ENCODE results near the gene CHPF.

Gene CHPF

DNA sequence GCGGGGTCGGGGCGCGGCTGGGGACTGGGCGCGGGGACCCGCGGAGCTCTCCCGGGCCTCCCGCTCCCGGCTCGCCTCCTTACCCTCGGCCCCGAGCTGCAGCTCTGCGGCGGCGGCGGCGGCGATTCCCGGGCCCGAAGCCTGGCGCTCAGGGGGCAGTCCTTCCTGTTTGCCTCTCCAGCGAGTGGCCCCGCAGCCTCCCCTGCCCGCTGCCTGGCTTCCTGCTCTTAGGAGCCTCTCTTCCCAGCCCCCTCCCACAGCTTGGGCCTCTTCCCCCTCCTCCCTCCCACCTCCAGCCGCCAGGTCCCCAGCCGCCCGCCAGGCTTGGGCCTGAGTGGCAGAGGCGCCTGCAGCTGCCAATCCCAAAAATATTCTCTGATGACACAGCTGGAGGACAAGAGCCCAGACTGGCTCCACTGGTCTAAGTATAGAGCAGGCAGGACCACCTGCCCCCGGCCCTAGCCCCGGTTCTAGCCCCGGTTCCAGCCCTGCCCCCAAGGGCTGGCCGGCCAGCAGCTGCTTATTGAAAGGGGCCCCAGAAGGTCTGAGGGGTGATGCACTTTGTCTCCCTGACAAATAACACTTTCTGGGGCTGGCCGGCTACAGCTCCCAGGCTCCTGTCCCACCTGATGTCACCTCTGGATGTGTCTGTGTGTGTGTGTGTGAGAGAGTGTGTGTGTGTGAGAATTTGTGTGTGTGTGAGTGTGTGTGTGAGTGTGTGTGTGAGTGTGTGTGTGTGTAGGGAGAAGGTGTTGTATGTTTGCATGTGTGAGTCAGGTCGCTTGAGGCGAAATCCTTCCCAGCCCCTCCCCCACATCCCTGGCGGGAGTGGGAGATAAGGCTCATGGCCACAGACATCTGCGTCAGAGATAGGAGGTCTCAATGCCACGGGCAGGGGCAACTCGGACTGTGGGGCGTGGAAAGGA lies 28.0 kb upstream of the CHPF start, which contains the start of gene OBSL1:
Gene OBSL1, minus strand, starts transcription at position 229 of the 926 bp plus-strand sequence. CDS start 307 bp downstream, outside the sequence.
- H3K4me3 Mint-ChIP-seq: no peak within 1 kb of the TSS
- H3K9me3 Mint-ChIP-seq: no peaks in the 10 kb centered on the region
- H3K27me3 Mint-ChIP-seq (ENCODE audit: low read depth): peaks cover 41% of the 10 kb centered on the region
- H3K27ac Mint-ChIP-seq: no peak within 1 kb of the TSS
- no peaks in the 10 kb centered on the region for H3K36me3 Mint-ChIP-seq (ENCODE audit: low read depth)
- no peaks in the 10 kb centered on the region for H3K4me1 Mint-ChIP-seq (ENCODE audit: low read depth)

DNA sequence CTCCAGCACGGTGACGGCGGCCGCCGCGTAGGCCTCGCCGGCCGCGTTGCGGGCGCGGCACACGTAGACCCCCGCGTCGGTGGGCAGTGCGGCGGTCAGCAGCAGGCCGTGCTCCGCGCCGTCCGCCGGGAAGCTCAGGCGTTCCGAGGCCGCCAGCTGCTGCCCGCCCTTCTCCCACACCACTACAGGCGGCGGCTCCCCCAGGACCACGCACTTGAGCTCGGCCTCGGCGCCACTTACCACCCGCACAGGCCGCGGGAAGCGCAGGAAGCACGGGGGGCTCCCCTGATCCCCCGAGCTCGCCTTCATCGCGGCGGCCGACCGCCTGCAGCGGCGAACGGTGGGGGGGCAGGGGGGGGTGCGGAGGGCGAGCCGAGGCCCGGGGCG lies 27.3 kb upstream of the CHPF start:
- Mint-ChIP-seq H3K36me3 (ENCODE audit: low read depth) (no peaks in the 10 kb centered on the region), H3K27me3 (ENCODE audit: low read depth) (peaks cover 43% of the 10 kb centered on the region), H3K4me3 (no peak overlapping the region), H3K9me3 (no peaks in the 10 kb centered on the region), H3K4me1 (ENCODE audit: low read depth) (no peaks in the 10 kb centered on the region), H3K27ac (no peak overlapping the region)

DNA sequence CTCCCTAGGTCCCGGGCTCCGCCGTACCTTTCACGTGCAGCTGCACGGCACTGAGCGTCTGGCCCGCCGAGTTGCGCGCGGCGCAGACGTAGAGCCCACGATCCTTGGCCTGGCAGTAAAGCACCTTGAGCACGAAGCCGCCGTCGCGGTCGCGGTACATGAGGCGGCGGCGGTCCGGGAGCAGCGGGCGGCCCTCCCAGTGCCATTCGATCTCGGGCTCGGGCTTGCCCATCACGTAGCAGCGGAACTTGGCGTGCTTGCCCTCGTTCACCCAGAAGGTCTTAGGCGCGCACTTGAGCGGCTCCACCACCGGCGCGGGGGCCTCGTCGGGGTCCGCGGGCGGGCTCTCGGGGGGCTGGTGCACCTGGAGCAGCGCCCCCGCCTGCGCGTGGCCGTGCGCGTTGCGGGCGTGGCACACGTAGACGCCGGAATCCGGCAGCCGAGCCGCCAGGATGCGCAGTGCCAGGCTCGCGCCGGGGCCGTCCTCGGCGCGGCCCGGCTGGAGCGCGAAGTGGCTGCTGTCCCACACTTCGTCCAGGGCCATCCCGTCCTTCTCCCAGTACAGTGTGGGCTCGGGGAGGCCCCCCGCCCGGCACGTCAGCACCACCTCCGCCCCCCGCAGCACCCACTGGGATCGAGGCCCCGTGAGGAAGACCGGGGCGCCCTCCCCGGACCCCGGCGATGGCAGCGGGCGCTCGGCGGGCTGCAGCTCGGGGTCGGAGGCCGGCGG lies 26.8 kb upstream of the CHPF start:
- Mint-ChIP-seq H3K36me3 (ENCODE audit: low read depth) (no peaks in the 10 kb centered on the region), H3K27me3 (ENCODE audit: low read depth) (peaks cover 41% of the 10 kb centered on the region), H3K9me3 (no peaks in the 10 kb centered on the region), H3K4me1 (ENCODE audit: low read depth) (no peaks in the 10 kb centered on the region), H3K27ac (no peak overlapping the region), H3K4me3 (no peak overlapping the region)

DNA sequence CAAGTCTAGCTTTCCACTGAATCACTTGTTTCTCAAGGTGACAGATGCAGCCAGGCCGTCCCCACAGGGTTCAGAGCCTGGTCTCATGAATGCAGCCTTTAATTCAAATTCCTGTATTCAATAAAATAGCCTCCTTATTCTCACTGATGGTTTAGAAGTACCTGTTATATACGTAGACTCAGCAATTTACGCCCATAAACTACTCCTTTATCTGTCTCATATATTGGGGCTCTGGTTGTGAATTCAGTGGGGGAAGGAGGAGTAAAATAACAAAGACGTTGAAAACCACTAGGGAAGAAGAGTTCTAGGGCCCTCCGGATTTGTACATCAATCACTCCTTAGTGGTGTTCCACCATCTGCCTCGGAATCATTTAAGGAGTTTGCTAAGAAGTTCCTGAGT lies 26.0 kb upstream of the CHPF start:
- Mint-ChIP-seq H3K27ac (no peak overlapping the region), H3K4me1 (ENCODE audit: low read depth) (no peaks in the 10 kb centered on the region), H3K36me3 (ENCODE audit: low read depth) (no peaks in the 10 kb centered on the region), H3K27me3 (ENCODE audit: low read depth) (peaks cover 37% of the 10 kb centered on the region), H3K9me3 (no peaks in the 10 kb centered on the region), H3K4me3 (no peak overlapping the region)

DNA sequence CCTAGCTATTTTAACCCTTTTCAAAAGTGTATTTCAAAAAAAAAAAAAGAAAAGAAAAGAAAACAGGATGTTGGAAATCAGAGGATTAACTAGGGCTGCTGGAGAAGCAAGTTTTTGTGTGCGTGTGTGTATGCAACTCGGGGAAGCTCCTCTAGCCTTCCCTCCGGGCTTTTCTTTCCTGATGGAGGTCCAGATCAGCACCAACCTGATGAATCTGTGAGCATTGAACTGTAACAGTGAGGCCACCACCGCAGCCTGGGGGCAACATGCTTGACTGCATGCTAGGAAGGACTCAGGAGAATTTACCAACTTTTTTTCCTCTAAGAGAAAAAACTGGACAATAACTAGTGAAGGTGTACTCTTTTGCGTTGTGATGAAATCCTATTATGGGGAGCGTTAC lies 25.4 kb upstream of the CHPF start:
- Mint-ChIP-seq H3K4me1 (ENCODE audit: low read depth) (no peaks in the 10 kb centered on the region), H3K27ac (no peak overlapping the region), H3K9me3 (no peaks in the 10 kb centered on the region), H3K4me3 (no peak overlapping the region), H3K27me3 (ENCODE audit: low read depth) (peaks cover 37% of the 10 kb centered on the region), H3K36me3 (ENCODE audit: low read depth) (no peaks in the 10 kb centered on the region)

DNA sequence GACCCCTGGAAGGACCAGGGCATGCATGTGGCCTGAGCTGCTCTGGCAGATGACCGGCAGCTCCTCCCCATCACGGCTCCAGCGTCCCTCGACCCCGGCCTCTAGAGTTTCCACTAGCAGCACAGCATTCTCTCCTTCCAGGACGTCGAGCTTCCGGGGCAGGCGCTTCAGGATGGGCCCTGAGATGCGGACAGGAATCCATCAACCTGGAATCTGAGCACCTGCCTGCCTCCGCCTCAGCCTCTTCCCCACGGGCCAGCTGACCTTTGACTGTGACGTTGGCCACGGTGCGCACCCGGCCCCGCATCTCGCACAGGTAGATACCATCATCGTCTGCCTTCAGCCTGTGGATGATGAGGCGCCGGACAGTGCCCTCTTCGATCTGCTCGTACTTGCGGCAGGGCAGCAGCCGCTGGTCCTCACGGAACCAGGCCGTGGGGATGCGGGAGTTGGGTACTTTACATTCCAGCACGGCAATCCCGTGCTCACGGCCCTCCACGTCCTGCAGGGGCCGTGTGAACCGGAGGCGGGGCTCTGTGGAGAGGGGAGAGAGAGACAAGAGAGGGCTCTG lies 24.3 kb upstream of the CHPF start:
- Mint-ChIP-seq H3K36me3 (ENCODE audit: low read depth) (no peaks in the 10 kb centered on the region), H3K4me3 (no peak overlapping the region), H3K27me3 (ENCODE audit: low read depth) (peaks cover 29% of the 10 kb centered on the region), H3K4me1 (ENCODE audit: low read depth) (no peaks in the 10 kb centered on the region), H3K9me3 (no peaks in the 10 kb centered on the region), H3K27ac (no peak overlapping the region)

DNA sequence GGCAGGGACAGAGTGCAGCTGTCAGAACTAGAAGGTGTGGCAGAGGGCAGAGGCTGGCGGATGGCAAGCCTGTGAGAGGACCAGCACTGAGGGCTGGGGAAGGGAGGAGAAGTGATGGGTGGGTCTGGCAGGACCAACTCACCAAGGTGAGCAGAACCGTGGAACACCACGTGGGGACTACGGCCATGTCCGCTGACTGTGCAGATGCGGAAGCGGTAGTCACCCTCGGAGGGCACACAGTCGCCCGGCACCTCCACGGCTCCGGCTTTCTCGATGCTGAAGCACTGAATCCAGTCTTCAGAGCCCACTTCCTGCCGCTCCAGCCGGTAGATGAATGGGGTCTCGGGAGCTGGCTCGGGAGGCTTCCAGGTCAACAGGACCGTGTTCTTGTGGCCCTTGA lies 23.5 kb upstream of the CHPF start:
- H3K36me3 Mint-ChIP-seq (ENCODE audit: low read depth): no peaks in the 10 kb centered on the region
- H3K4me1 Mint-ChIP-seq (ENCODE audit: low read depth): no peaks in the 10 kb centered on the region
- H3K4me3 Mint-ChIP-seq: no peak overlapping the region
- H3K27me3 Mint-ChIP-seq (ENCODE audit: low read depth): peaks cover 24% of the 10 kb centered on the region
- H3K9me3 Mint-ChIP-seq: no peaks in the 10 kb centered on the region
- no peak overlapping the region for H3K27ac Mint-ChIP-seq

DNA sequence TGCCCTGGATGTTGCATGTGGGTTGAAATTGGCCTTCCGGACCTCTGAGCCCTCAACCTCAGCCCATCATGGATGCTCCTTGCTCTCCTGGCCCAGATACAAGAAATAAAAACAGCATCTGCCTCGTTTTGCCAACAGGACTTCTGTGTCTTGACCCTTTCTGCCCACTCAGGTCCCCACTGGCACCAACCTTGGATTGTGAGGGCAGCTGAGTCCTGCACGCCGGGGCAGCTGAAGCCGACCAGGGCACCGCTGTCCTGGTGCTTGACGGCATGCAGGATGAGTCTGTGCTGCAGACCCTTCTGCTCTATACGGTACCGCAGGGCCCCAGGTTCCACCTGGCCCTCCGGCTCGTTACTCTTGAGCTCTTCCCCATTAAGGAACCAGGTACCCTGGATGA lies 23.0 kb upstream of the CHPF start:
- no peak overlapping the region for H3K4me3 Mint-ChIP-seq
- no peaks in the 10 kb centered on the region for H3K4me1 Mint-ChIP-seq (ENCODE audit: low read depth)
- peaks cover 19% of the 10 kb centered on the region for H3K27me3 Mint-ChIP-seq (ENCODE audit: low read depth)
- H3K9me3 Mint-ChIP-seq: no peaks in the 10 kb centered on the region
- no peaks in the 10 kb centered on the region for H3K36me3 Mint-ChIP-seq (ENCODE audit: low read depth)
- H3K27ac Mint-ChIP-seq: no peak overlapping the region

DNA sequence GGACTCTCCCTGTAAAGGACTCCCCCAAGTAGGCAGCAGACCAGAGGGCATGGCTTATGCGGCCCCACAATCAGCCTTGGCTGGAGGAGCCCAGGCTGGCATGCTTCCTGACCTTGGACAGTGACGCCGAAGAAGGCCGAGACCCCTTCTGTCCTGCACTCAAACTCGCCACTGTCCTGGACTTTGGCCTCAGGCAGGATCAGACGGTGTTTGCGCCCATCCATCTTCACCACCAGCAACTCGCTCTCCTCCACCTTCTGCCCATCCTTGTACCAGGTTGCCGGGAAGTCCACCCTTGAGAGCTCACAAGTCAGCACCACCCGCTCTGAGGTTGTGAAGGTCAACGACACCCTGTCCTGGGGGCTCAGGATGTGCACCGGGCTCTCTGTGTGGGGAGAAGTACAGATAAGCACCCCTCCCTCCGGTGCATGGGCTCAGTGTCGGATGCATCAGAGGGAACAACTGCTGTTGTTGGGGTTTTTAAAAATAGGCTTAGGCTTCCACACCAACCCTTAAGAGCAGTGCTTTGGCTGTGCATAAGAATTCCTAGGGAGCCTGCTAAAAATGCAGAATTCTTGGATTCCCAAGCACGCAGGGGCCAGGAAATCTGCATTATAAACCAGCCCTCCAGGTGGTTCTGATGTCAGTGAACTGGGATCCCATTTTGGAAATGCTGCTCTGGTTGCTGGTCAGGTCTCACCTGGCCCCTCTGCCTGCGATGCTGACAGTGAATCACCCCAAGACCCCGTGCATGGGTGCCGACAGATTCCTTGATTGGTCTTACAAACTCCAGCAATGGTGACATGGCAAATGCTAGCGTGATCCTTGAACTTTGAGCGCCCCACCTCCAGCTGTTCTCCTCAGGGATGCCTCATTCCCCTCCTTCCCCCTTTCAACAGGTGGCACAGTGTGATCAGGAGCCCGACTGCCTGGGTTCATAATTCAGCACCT lies 21.8 kb upstream of the CHPF start:
- Mint-ChIP-seq H3K27me3 (ENCODE audit: low read depth) (peaks cover 18% of the 10 kb centered on the region), H3K36me3 (ENCODE audit: low read depth) (no peaks in the 10 kb centered on the region), H3K4me1 (ENCODE audit: low read depth) (no peaks in the 10 kb centered on the region), H3K4me3 (no peak overlapping the region), H3K9me3 (no peaks in the 10 kb centered on the region), H3K27ac (no peak overlapping the region)

DNA sequence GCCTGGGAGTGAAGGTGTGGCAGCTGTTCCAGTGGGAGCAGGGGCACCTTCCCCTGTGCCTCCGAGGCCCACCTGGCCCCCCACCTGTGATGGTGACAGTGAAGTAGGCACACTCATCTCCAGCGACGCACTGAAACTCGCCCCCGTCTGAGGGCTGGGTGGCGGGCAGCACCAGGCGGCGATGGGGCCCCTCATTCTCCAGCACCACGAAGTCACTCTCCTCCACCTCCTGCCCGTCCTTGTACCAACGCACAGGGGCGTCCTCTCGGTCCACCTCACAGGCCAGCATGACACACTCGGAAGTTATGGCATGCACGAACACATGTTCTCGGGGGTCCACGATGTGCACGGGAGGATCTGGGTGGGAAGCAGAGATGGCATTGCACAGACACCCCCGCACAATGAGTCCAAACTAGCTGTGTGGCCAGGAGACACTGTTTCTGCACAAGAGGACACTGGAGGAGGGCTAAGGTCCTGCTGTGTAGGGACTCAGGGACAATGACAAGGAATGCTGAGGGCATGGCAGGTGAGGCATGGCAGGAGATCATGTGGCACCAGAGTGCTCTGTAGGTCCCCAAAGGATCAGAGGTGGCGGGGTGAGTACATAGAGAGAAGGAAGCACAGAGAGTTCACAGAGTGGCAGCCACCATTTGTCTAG lies 19.8 kb upstream of the CHPF start:
- Mint-ChIP-seq H3K27me3 (ENCODE audit: low read depth) (peaks cover 3% of the 10 kb centered on the region), H3K4me3 (no peak overlapping the region), H3K36me3 (ENCODE audit: low read depth) (no peaks in the 10 kb centered on the region), H3K9me3 (no peaks in the 10 kb centered on the region), H3K4me1 (ENCODE audit: low read depth) (no peaks in the 10 kb centered on the region), H3K27ac (no peak overlapping the region)

DNA sequence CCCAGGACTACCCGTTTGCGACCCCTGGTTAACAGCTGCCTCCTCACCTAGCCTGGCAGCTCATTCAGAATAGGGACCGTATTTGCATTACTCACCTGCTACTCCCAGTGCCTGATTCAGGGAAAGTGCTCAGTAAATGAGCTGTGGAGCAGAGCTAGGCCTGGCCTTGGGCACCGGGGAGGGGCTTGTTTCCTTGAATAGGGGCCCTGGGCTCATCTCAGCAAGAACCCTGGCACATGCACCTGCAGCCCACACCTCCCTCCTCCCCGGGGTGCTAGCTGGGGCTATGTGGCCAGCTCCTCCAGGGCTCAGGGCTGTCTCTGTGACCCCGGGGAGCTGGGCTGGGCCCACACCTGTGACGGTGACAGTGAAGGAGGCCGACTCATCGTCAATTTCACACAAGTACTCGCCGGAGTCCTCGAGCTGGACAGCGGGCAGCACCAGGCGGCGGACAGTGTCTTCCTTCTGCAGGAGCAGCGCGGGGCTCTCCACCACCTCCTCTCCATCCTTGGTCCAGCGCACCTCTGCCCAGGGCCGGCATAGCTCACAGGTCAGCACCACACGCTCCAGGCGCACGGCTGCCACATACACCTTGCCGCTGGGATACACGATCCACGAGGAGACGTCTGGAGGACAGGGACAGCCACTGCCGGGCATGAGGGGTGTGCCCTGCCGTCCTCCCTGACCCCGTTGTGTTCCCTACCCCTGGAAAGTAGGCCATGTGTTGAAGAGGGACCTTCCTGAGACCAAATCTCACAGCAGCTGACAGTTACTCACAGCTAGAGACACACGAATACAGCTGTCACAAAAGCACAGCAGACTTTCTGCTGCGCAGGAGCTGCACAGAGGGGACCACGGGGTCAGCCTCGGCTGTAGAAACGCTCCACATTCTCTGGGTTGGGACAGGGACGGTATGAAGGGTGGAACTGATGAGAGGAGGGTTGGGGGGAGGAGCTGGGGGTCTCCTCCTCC lies 18.7 kb upstream of the CHPF start:
- no peaks in the 10 kb centered on the region for H3K36me3 Mint-ChIP-seq (ENCODE audit: low read depth)
- peaks cover 3% of the 10 kb centered on the region for H3K27me3 Mint-ChIP-seq (ENCODE audit: low read depth)
- H3K9me3 Mint-ChIP-seq: no peaks in the 10 kb centered on the region
- H3K4me1 Mint-ChIP-seq (ENCODE audit: low read depth): no peaks in the 10 kb centered on the region
- H3K27ac Mint-ChIP-seq: no peak overlapping the region
- no peak overlapping the region for H3K4me3 Mint-ChIP-seq

DNA sequence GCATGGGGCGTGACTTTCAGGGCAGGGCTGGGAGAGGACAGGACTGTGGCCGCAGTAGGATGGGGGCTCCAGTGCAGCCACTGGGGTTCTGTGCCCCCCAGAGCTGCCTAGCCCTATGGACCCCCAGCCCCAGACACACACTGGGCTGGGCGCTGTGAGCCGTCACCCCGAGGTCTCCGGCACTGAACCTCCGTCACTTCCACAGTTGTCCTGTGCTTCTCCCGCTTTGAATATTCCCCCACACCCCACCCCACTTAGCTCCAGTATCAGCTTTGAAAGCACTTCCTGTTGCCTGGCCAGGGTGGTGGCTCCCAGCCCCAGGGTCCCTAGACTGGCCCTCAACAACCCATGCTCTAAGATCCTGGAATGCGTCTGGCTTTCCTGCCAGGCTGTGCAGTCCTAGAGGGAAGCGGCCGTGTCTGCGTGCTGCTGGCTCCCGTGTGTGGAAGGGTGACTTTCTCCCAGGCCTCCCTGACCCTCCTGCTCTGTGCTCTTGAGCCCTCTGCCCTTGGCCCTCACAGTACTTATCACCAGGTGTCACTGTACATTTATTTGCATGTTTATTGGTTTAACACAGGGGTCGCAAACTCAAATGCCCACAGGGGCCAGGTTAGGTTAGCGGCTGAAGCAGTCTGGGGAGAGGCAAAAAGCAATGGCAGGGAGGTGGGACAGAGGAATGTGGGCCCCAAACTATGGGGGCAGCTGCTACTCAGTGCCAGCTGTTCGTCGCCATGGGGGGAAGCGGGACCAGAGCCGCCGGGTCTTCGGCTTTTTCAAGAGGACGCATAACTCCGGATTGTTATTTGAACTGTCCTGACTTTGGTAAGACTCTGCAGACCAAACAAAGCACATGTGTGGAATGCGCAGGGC lies 17.8 kb upstream of the CHPF start:
- Mint-ChIP-seq H3K9me3 (no peaks in the 10 kb centered on the region), H3K27me3 (ENCODE audit: low read depth) (peaks cover 3% of the 10 kb centered on the region), H3K4me3 (no peak overlapping the region), H3K36me3 (ENCODE audit: low read depth) (no peaks in the 10 kb centered on the region), H3K4me1 (ENCODE audit: low read depth) (no peaks in the 10 kb centered on the region), H3K27ac (no peak overlapping the region)
